ENCODE measurements around the gene SMARCA4.

SMARCA4 gene

DNA sequence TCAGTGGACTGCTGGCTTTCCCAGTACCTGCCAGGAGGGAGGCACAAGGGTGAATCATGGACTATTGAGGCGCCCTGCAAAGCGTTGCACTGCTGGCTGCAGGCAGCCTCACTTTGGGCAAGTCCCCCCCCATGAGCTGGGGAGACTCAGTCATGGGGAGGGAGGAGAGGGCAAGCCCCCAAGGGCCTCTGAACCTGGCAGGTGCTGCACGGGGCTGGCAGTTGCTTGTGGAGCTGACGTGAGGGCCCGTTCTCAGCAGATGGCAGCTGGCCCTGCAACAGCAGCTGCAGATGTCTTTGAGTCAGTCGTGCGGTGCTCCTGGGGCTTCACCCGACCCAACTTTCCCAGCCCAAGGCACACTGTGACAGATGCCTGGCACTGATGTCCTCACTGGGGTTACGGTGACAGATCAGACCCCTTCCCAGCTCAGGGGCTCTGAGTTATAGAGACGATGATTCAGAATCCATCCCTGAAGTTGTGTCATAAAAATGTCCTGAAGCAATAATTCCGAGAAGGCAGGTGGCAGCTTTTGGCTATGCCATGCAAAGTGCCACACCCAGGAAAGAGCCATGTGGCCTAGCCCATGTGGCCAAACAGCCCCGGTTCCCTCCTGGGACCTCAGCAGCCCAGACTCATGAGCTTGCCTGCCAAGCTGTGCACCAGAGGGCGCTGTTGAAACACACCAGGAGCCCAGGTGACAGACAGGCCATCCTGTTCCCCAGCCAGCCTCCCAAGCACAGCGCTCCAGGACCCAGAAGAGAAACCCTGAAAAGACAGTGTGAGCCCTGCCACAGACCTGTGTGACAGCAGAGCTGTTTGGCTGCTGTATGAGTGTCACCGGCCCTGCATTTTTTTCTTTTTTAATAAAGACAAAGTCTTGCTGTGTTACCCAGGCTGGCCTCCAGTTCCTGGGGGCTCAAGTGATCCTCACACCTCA lies 74.9 kb downstream of the SMARCA4 start:
- DNase-seq (ENCODE audit: low spot score), result peak; percentile 86

DNA sequence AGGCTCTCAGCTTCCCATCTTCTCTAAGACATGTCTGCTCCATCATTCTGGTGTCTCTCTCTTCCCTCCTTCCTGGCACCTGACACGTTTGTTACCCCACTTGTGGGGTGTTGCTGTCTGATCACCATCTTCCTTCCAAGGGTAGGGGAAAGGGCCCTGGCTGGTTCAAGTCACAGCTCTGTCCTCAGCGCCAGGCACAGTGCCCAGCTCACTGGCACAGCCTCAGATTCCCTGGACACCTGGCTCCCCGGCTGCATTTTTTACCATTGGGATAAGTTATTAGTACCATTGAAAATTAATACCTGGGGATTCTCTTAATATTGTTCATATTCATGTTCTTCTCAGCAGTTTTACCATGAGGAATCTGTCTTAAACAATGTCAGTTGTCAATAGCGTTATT lies 77.7 kb downstream of the SMARCA4 start:
- DNase-seq (ENCODE audit: low spot score), result no peak

- DNase-seq (ENCODE audit: low spot score), result no peak
Measured at GRCh38 chr19:11041194-11041593, 80.4 kb downstream of the SMARCA4 start.

DNA sequence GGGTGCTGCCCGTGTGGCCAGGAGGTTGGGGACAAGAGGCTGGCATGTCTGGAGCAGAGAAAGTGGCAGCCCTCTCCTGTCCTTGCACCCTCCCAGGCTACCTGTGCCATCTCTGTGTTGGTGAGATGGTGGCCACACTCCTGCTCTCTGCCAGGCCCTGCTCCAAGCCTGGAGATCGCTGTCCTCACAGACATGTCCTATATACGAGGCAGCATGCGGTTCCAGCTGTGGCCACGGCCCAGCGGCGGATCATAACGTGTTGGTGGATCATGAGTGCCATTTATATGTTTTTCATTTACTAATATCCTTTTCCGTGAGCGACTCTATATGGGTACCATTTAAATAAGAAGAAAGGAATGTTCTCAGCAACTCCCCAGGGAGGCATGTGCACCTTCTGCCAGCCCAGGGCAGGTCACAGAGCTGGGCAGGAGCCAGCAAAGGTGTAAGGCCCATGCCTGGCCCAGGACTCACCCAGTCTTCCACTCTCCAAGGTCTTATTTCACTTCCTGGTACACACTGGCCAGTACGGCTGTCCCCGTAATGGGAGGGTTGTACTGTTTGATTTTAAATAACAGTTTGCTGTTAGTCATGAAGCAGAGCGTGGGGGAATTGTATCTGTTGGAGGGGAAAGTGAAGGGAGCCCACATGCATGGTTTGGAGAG lies 81.3 kb downstream of the SMARCA4 start:
- DNase-seq (ENCODE audit: low spot score), result no peak

- DNase-seq (ENCODE audit: low spot score), result no peak
Measured at GRCh38 chr19:11044431-11044830, 83.6 kb downstream of the SMARCA4 start.

DNA sequence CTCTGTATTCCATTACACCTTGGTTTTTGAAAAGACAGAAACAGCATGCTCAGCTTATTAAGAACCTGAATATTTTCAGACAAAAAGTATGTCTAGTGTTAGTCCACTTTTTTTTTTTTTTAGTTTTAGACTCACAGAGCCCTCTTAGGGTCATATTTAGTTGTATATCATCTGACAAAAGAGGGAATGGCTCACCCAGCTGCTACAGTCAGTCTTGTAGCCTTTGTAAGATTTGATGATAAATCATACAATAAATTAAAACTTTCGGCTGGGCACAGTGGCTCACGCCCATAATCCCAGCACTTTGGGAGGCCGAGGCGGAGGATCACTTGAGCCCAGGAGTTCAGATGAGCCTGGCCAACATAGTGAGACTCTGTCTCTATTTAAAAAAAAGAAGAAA lies 84.7 kb downstream of the SMARCA4 start:
- no peak for DNase-seq (ENCODE audit: low spot score)

- DNase-seq (ENCODE audit: low spot score), result no peak
Measured at GRCh38 chr19:11046605-11047354, 86.0 kb downstream of the SMARCA4 start.

DNA sequence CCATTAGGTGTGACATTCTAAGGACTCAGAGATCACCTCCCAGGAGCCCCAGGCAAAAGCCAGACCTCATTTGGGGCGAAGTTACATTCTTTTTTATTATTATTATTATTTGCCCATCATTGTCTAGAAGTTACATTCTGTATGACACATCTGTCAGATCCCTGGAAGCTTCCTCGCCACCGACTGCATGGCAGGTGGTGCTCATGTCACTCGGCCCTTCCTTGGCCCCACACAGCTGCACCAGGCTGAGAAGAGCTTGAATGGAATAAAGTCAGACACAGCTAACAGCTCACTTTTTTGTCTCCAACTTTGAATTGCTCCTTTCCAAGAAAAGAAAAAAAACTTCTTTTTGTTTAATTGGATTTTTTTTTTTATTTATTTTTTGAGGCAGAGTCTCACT lies 87.0 kb downstream of the SMARCA4 start:
- no peak for DNase-seq (ENCODE audit: low spot score)

DNA sequence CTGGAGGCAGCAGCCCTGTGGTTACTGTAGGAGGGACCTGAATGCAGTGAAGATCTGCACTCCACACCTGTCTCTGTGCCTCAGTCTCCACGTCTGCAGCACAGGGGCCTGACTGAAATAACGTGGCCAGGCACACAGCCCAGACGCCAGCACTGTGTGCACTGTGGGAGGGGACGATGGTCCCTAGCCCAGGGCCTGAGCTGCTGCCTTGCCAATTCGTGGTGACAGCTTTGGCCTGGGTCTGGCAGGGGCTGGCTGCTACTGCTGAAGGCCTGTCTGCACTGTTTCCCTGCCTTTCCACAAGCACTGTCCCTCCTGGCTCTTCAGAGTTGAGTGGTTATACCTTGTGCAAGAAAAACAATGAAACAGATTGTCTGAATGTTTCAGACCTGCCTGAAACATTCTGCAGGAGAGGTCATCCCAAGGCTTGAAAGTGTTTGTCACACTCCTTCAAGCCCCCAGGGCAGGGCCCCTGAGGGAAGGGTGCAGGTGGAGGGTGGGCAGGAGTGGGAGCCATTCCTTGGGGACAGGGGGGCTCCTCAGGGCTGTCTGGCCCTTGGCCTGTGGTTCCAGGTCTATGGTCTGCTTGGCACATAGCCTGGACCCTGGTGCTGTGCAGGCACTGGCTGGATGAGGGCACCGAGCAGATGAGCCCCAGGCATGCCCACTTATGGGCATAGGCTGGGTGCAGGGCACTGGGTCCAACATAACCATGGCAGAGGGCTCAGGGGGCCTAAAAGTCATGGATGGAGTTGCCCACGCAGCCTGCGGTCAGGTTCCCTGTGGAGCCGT lies 89.7 kb downstream of the SMARCA4 start:
- no peak for DNase-seq (ENCODE audit: low spot score)

DNA sequence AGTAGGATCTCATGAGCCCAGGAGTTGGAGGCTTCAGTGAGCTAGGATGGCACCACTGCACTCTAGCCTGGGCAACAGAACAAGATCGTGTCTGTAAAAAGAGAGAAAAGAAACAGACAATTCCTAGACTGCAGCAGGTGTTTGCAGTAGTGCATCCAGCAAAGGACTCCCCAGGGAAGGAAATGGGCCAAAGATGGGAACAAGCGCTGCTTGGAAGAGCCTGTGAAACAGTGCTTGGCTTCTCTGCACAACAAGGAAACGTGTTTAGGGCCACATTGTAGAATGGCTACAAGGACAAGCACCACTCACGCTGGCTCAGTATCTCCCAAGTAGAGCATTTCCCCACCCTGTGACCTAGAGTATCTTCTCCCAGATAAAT lies 93.0 kb downstream of the SMARCA4 start:
- no peak for DNase-seq (ENCODE audit: low spot score)

DNA sequence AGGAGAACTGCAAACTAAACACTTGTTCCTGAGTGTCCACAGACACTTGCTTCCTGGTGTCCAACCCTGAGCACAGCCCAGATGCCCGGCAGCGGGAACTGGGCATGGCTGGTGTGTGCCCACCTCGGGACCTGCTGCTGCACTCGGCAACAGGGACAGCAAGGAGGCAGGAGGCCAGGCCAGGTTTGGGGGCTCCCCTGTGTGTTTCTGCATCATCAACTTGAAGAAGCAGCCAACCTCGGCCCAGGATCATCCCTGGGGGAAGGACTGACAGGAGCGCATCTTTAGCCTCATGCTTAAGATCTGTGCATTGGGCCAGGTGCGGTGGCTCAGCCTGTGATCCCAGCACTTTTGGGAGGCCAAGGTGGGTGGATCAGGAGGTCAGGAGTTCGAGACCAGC lies 93.4 kb downstream of the SMARCA4 start:
- DNase-seq (ENCODE audit: low spot score), result no peak

GRCh38 chr19:11054628-11055027 lies 93.8 kb downstream of the SMARCA4 start:
- no peak for DNase-seq (ENCODE audit: low spot score)

DNA sequence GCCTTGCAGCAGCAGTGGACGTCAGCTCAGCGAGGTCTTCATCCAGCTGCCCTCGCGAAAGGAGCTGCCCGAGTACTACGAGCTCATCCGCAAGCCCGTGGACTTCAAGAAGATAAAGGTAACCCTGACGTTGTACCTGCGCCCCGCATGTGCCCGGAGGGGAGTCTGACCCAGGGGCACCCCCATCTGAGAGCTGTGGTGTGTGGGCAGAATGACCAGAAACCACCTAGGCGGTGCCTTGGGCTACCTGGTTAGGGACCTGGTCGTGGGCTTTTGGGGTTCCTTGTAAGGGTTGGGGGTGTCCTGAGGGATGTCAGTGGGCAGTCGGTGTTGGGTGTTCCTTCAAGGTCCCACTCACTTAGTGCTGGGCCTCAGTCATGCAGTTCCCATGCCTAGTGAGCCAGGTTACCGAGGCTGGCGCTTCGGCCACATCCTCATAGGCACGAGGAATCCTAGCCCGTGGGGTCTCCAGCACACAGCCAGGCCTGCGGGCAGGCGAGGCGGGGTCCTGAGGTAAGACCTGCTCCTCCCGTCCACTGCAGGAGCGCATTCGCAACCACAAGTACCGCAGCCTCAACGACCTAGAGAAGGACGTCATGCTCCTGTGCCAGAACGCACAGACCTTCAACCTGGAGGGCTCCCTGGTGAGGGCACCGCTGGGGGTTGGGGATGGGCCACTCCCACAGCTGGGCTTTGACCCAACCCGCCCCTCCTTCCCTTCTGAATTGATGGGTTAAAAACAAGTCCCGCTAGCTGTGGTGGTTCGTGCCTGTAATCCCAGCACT lies 97.6 kb downstream of the SMARCA4 start:
- DNase-seq (ENCODE audit: low spot score), result no peak

DNA sequence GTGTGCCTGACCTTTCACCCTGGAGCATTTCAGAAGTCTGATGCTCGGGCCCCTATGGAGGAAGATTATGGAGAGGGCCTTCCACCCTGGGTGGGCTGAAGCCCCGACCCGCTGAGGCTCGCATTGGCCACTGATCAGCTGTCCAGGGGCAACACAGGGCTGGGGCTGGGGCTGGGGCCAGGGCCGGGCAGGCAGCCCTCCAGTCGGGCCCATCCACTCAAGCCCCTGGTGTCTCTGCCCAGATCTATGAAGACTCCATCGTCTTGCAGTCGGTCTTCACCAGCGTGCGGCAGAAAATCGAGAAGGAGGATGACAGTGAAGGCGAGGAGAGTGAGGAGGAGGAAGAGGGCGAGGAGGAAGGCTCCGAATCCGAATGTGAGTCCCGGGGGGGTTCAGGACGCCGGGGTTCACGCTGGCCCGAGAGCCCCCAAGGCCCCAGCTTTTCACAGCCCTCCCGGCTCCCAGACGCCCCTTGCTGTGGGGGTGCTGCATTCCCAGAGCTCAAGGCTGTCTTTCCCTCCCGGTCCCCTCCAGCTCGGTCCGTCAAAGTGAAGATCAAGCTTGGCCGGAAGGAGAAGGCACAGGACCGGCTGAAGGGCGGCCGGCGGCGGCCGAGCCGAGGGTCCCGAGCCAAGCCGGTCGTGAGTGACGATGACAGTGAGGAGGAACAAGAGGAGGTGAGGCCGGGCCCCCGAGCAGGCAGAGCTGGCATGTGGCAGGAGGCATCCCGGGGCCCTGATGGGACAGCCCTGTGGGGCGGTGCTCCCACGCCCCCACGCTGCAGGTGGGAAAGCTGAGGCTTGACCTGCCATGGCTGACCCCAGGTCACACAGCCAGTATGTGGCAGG lies 98.9 kb downstream of the SMARCA4 start:
- no peak for DNase-seq (ENCODE audit: low spot score)

- no peak for DNase-seq (ENCODE audit: low spot score)
Measured at GRCh38 chr19:11061952-11062351, 101.1 kb downstream of the SMARCA4 start.

- no peak for DNase-seq (ENCODE audit: low spot score)
Measured at GRCh38 chr19:11063434-11063833, 102.6 kb downstream of the SMARCA4 start.

DNA sequence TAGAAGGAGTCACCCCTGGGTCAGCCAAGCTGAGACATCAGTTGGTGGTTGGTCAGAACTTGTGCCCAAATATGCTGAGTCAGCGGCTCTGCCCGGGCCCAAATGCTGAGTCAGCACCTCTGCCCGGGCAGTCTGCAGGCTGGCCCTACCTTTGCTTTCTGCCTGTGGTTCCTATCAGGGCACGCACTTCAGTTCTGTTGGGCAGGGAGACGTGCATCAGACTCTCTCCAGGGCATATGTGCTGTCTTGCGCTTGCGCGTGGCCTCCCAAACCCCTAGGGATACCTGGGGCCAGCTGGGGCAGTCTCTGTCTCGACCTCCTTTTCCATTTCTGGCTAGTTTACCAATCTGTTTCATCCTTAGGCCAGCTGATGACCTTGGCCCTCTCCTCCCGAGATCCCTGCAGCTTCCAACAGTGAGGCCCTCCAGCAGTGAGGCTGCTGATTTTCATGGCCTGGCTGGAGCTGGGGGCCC lies 104.0 kb downstream of the SMARCA4 start:
- DNase-seq (ENCODE audit: low spot score), result peak; percentile 62

DNA sequence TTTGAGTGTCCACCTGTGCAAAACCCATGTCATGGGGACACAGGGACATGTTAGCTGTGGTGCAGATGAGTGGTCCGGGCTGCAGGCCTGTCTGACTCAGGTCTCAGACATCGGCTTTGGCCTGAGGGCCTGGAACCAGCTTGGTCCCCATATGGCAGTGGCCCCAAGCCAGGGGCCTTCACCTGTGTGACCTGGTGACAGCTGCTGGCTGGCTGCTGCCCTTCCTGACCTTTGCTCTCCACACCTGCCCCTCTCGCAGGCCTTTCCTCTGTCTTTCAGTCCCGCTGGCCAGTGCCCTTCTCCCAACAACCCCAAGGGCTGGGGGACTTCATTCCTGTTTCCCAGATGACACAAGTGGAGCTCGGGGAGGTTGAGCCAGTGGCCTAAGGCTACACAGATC lies 105.5 kb downstream of the SMARCA4 start:
- no peak for DNase-seq (ENCODE audit: low spot score)

DNA sequence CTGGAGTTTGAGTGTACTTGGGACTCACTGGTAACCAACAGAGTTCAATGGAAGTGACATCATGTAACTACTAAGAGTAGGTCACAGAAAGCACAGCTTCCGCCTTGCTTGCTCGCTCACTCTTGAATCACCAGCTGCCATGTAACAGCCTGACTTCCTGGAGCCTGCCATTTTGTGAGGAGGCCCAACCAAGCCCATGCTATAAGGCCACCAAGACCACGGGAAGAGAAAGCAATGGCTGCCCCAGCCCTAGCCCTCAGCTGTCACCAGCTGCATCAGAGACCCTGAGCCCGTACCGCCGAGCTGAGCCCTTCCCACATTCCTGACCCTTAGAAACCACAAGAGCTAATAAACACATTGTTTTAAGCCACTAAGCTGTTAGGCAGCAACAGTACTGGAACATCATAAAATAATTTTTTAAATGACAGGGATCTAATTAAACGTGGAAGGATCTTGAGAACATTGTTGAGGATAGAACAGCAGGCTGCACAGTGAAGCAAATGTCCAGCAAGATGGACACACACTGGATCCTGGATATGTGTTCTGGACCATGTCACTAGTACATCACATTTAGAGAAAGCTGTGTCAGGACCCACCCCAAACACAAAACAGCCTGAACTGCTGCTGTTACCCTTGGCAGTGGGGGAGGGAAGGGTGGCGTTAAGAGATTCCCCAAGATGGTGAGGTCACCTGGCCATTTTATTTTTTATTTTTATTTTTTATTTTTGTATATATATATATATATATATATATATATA lies 106.7 kb downstream of the SMARCA4 start:
- no peak for DNase-seq (ENCODE audit: low spot score)

Data from hematopoietic multipotent progenitor cell treated with erythropoietin and hydrocortisone succinate and interleukin-3 and kit ligand, for 15 days (in vitro differentiated cells).